Mesenchymal stem cell (in vitro differentiated cells and primary cell): Measurements from ENCODE around the gene C2CD4A.
"Not testable (repeated sequence)": the region's sequence is repeated elsewhere in the genome, so short reads cannot be mapped to it uniquely, and the experiment has no call there.

Experiments
- DNase-seq: peaks from one replicate; pipeline ENCODE4 v3.0.0-alpha.2; 2013
- H2AFZ ChIP-seq: one replicate; pipeline ENCODE4 v1.6.1; 2013; ENCODE audit warnings: low read depth, mild to moderate bottlenecking, control low read depth, inconsistent platforms, low read length, moderate library complexity
- H2AK5ac ChIP-seq: 2 replicates; pipeline ENCODE4 v1.6.1; 2013; ENCODE audit warnings: low read length, moderate library complexity, mild to moderate bottlenecking, inconsistent platforms; ENCODE audit not compliant: severe bottlenecking
- H2BK120ac ChIP-seq: one replicate; pipeline ENCODE4 v1.6.1; 2013; ENCODE audit warnings: low read depth, mild to moderate bottlenecking, inconsistent platforms, low read length, moderate library complexity
- H2BK12ac ChIP-seq, 2 experiments: one replicate each; pipeline ENCODE4 v1.6.1; 2013; ENCODE audit warnings: inconsistent platforms in 2 of 2, low read length in 2 of 2, mild to moderate bottlenecking in 2 of 2, moderate library complexity in 2 of 2, control low read depth in 1 of 2
- H2BK15ac ChIP-seq: one replicate; pipeline ENCODE4 v1.6.1; 2013; ENCODE audit warnings: mild to moderate bottlenecking, low read depth, inconsistent platforms; ENCODE audit not compliant: poor library complexity, severe bottlenecking
- H2BK5ac ChIP-seq: 2 replicates; pipeline ENCODE4 v1.6.1; 2013; ENCODE audit warnings: low read depth, mild to moderate bottlenecking, low read length, control low read depth, inconsistent platforms; ENCODE audit not compliant: poor library complexity, severe bottlenecking
- H3K14ac ChIP-seq, 2 experiments: one replicate each; pipeline ENCODE4 v1.6.1; 2013; ENCODE audit warnings: inconsistent platforms in 2 of 2, low read length in 2 of 2, control low read depth in 1 of 2, mild to moderate bottlenecking in 1 of 2, moderate library complexity in 1 of 2
- H3K18ac ChIP-seq, 2 experiments: one replicate each; pipeline ENCODE4 v1.6.1; 2013; ENCODE audit warnings: inconsistent platforms in 2 of 2, low read length in 2 of 2, control low read depth in 1 of 2, low read depth in 1 of 2, mild to moderate bottlenecking in 1 of 2
- H3K23ac ChIP-seq, 2 experiments: one replicate each; pipeline ENCODE4 v1.6.1; 2013; ENCODE audit warnings: inconsistent platforms in 2 of 2, low read length in 2 of 2, mild to moderate bottlenecking in 2 of 2, moderate library complexity in 2 of 2, control low read depth in 1 of 2
- H3K27ac ChIP-seq: 2 replicates; pipeline ENCODE4 v1.5.1; 2013; ENCODE audit warnings: mild to moderate bottlenecking, moderate library complexity, low read length, control low read depth, inconsistent platforms; ENCODE audit not compliant: poor library complexity, severe bottlenecking
- H3K27me3 ChIP-seq, 2 experiments: 2 replicates each; pipeline versions ENCODE4 v1.6.1 to v1.7.0; 2013; ENCODE audit warnings: low read length in 2 of 2, mild to moderate bottlenecking in 2 of 2, moderate library complexity in 2 of 2, control low read depth in 1 of 2, inconsistent platforms in 1 of 2; ENCODE audit not compliant: control insufficient read depth in 1 of 2, insufficient read depth in 1 of 2
- H3K36me3 ChIP-seq, 2 experiments: 2 replicates each; pipeline versions ENCODE4 v1.6.1 to v1.7.0; 2013; ENCODE audit warnings: low read length in 2 of 2, control low read depth in 1 of 2, inconsistent platforms in 1 of 2, low read depth in 1 of 2, mild to moderate bottlenecking in 1 of 2; ENCODE audit not compliant: insufficient read depth in 2 of 2, control insufficient read depth in 1 of 2
- H3K4ac ChIP-seq, 2 experiments: one replicate each; pipeline ENCODE4 v1.6.1; 2013; ENCODE audit warnings: inconsistent platforms in 2 of 2, low read length in 2 of 2, mild to moderate bottlenecking in 2 of 2, moderate library complexity in 2 of 2, control low read depth in 1 of 2, low read depth in 1 of 2
- H3K4me1 ChIP-seq: 2 replicates; pipeline ENCODE4 v1.6.1; 2013; ENCODE audit warnings: low read depth, low read length, control low read depth; ENCODE audit not compliant: control insufficient read depth, insufficient read depth
- H3K4me2 ChIP-seq: 2 replicates; pipeline ENCODE4 v1.6.1; 2013; ENCODE audit warnings: low read length, mild to moderate bottlenecking, inconsistent platforms; ENCODE audit not compliant: poor library complexity, severe bottlenecking
- H3K4me3 ChIP-seq, 2 experiments: 2 replicates each; pipeline versions ENCODE4 v1.5.1 to v1.7.0; 2013; ENCODE audit warnings: low read length in 2 of 2, mild to moderate bottlenecking in 2 of 2, control low read depth in 1 of 2, low read depth in 1 of 2; ENCODE audit not compliant: insufficient read depth in 1 of 2
- H3K79me1 ChIP-seq: replicated peaks from 2 replicates; pipeline ENCODE4 v1.6.1; 2013; ENCODE audit warnings: mild to moderate bottlenecking, control low read depth, low read length, inconsistent platforms; ENCODE audit not compliant: poor library complexity, severe bottlenecking
- H3K9ac ChIP-seq: 2 replicates; pipeline ENCODE4 v1.7.0; 2013; ENCODE audit warnings: mild to moderate bottlenecking, low read length, moderate library complexity
- H3K9me3 ChIP-seq: 2 replicates; pipeline ENCODE4 v1.7.0; 2013; ENCODE audit warnings: mild to moderate bottlenecking, low read length; ENCODE audit not compliant: control insufficient read depth
- H4K8ac ChIP-seq: one replicate; pipeline ENCODE4 v1.6.1; 2013; ENCODE audit warnings: inconsistent platforms, mild to moderate bottlenecking, low read length, moderate library complexity
- H4K91ac ChIP-seq: one replicate; pipeline ENCODE4 v1.6.1; 2013; ENCODE audit warnings: mild to moderate bottlenecking, low read length, inconsistent platforms
- WGBS: methylation state at CpG from one replicate; pipeline ENCODE4 v1.1.7; 2013; ENCODE audit warnings: mixed read lengths; 5-methylcytosine and 5-hydroxymethylcytosine counted together

The C2CD4A gene

DNA sequence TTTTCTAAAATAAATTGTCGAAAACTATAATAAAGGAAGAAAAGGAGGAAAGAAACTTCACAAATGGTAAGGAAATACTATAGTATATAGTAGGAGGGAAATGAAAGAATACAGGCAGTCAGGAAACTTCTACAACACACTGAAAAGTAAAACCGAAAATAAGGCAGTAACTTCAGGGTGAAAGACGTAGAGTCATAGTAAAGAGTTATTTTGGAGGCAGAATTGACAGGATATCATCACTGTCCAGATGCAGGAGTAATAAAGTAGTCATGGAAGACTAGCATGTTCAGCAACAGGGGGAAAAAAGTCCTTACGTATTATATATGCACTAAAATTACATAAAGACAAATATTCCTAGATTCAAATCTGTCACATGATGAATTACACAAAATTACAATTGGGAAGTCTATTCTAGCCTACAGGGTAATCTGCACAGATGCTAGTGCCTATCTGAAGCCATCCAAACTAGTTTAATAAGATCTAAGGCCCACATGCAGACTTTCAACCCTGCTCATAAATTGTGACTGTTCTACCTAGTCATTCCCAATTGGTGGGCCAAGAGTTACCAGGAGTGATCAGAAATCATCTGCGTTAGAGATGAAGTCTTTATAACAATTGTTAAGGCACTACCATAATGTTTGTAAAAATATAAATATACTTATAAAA is 20.6 kb upstream of the C2CD4A start:
- Histone ChIP-seq H3K4me3 (no peak overlapping the region), H3K27ac (no peak overlapping the region), H3K9me3 (no peaks in the 10 kb centered on the region), H3K14ac (no peak overlapping the region), H3K4me2 (no peak overlapping the region), H3K27me3 (no peaks in the 10 kb centered on the region), H3K23ac (no peak overlapping the region), H3K36me3 (peaks cover 0 to 5% of the 10 kb centered on the region in 2 experiments), H3K9ac (no peak overlapping the region), H3K18ac (no peak overlapping the region), H2BK12ac (no peak overlapping the region), H2AFZ (no peak overlapping the region), H3K4ac (no peak overlapping the region), H4K91ac (no peak overlapping the region), H3K4me1 (no peaks in the 10 kb centered on the region), H2BK120ac (no peak overlapping the region), H4K8ac (no peak overlapping the region), H3K79me1 (peaks cover 9% of the 10 kb centered on the region), H2BK15ac (no peak overlapping the region), H2AK5ac (no peak overlapping the region), H2BK5ac (no peak overlapping the region)
- no peak for DNase-seq
- WGBS: 94% methylated on average over 2 of the region's 5 CpGs

DNA sequence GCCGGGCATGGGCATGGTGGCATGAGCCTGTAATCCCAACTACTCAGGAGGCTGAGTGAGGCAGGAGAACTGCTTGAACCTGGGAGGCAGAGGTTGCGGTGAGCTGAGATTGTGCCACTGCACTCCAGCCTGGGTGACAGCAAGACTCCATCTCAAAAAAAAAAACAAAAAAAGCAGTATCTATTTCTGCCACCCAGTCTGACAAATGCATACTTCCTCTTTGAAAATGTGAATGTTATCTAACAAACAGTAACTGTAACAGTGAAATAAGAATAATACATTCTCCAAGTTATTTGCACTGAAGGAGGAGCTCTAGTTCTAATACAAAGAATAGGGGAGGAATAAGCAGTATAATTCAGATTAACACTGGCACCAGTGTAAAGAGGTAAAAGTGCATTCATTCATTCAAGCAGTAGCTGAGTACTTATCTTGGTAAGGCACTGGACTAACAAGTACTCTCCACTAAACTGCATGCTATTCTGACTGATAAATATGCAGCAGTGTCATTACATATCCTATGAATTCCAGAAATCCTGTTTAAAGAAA is 19.4 kb upstream of the C2CD4A start:
- Histone ChIP-seq H4K91ac (no peak overlapping the region), H3K9me3 (no peaks in the 10 kb centered on the region), H3K27me3 (no peaks in the 10 kb centered on the region), H3K79me1 (peaks cover 12% of the 10 kb centered on the region), H3K4me2 (no peak overlapping the region), H2BK15ac (no peak overlapping the region), H3K9ac (no peak overlapping the region), H3K14ac (no peak overlapping the region), H4K8ac (no peak overlapping the region), H2AFZ (no peak overlapping the region), H3K18ac (no peak overlapping the region), H3K4me1 (no peaks in the 10 kb centered on the region), H3K36me3 (peaks cover 0 to 2% of the 10 kb centered on the region in 2 experiments), H3K23ac (no peak overlapping the region), H3K27ac (no peak overlapping the region), H2BK5ac (no peak overlapping the region), H3K4ac (no peak overlapping the region), H2AK5ac (no peak overlapping the region), H2BK12ac (no peak overlapping the region), H3K4me3 (no peak overlapping the region), H2BK120ac (no peak overlapping the region)
- 100% methylated on average over 2 of the region's 2 CpGs for WGBS
- DNase-seq: no peak

DNA sequence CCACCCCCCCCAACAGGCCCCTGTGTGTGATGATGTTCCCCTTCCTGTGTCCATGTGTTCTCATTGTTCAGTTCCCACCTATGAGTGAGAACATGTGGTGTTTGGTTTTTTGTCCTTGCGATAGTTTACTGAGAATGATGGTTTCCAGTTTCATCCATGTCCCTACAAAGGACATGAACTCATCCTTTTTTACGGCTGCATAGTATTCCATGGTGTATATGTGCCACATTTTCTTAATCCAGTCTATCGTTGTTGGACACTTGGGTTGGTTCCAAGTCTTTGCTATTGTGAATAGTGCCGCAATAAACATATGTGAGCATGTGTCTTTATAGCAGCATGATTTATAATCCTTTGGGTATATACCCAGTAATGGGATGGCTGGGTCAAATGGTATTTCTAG is 18.5 kb upstream of the C2CD4A start:
- not testable (repeated sequence) for H3K9ac ChIP-seq, H3K27me3 ChIP-seq

DNA sequence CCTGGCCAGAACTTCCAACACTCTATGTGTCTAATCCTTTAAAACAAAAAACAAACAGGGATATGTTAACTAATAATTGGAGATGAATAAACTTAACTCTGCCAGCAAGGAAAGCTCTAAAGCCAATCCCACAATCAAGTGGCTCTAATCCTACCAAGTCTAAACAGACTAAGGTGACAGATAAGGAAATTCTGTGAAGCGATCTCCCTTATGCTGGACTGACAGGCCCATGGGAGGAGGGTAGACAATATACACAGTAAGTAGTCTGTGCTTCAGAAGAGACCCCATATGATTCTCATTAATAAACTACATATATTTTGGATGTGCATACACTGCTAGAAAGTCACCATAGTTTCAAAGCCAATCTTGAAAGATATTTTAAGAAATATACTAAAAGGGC is 16.7 kb upstream of the C2CD4A start:
- H2BK12ac ChIP-seq: no peak overlapping the region
- H3K4me3 ChIP-seq: no peak overlapping the region
- peaks cover 16% of the 10 kb centered on the region for H3K79me1 ChIP-seq
- no peak overlapping the region for H2BK120ac ChIP-seq
- no peak overlapping the region for H2AK5ac ChIP-seq
- no peaks in the 10 kb centered on the region for H3K36me3 ChIP-seq
- H3K18ac ChIP-seq: no peak overlapping the region
- 100% methylated on average over 1 of the region's 1 CpG for WGBS
- H2AFZ ChIP-seq: no peak overlapping the region
- H4K91ac ChIP-seq: no peak overlapping the region
- no peak overlapping the region for H3K14ac ChIP-seq
- H3K9me3 ChIP-seq: no peaks in the 10 kb centered on the region
- H2BK15ac ChIP-seq: no peak overlapping the region
- no peak overlapping the region for H3K4me2 ChIP-seq
- H3K4ac ChIP-seq: no peak overlapping the region
- no peaks in the 10 kb centered on the region for H3K27me3 ChIP-seq
- no peak overlapping the region for H4K8ac ChIP-seq
- H3K27ac ChIP-seq: no peak overlapping the region
- H3K23ac ChIP-seq: no peak overlapping the region
- no peak overlapping the region for H2BK5ac ChIP-seq
- DNase-seq: no peak
- H3K4me1 ChIP-seq: no peaks in the 10 kb centered on the region
- H3K9ac ChIP-seq: no peak overlapping the region

More for the DNA sequence above, 18.5 kb upstream of the C2CD4A start:
- peaks cover 10% of the 10 kb centered on the region for H3K79me1 ChIP-seq
- not testable (repeated sequence) for H2BK15ac ChIP-seq, H2AK5ac ChIP-seq, H3K4me3 ChIP-seq, H4K91ac ChIP-seq, H2BK120ac ChIP-seq, H2BK12ac ChIP-seq, H4K8ac ChIP-seq, H3K4ac ChIP-seq, H2BK5ac ChIP-seq, H3K23ac ChIP-seq, H2AFZ ChIP-seq, DNase-seq, H3K4me2 ChIP-seq, H3K18ac ChIP-seq, H3K4me1 ChIP-seq, H3K36me3 ChIP-seq, H3K27ac ChIP-seq, H3K14ac ChIP-seq, H3K9me3 ChIP-seq
- WGBS: no CpG with 5 or more reads among the region's 4 CpGs
